Caco-2 (cell line): ENCODE measurements around the gene GIPR. TPM values are rescaled to one million over a fixed set of nuclear protein-coding genes. Genes with fewer than 3 reads are reported as not detected.

Experiments used
- BruUV-seq: library from RNA; stranded (reverse); fragments of 400-500 nt; replicated peaks from 2 replicates; lab custom pipeline; 2021; lab: Mats Ljungman, UMichigan
- CTCF ChIA-PET: fragments of 300-600 bp; sonication (Branson Sonifier 250); formaldehyde crosslinking; loops from one replicate; lab custom pipeline; 2022; ENCODE audit warnings: antibody characterized with exemption; lab: Charles Lee
- POLR2A ChIA-PET: fragments of 300-600 bp; sonication (Branson Sonifier 250); formaldehyde crosslinking; loops from one replicate; lab custom pipeline; 2022; ENCODE audit warnings: antibody characterized with exemption; lab: Charles Lee
- DNase-seq, 2 experiments: peaks; one replicate each; pipeline versions ENCODE4 v3.0.0 to v3.0.0-alpha.2; 2020 to 2022
- H3K27me3 ChIP-seq: replicated peaks from 2 replicates; pipeline ENCODE4 v1.6.0; 2011; ENCODE audit warnings: low read length; ENCODE audit not compliant: control insufficient read depth, insufficient read depth
- H3K36me3 ChIP-seq: 2 replicates; pipeline ENCODE4 v1.5.1; 2011; ENCODE audit warnings: low read length; ENCODE audit not compliant: control insufficient read depth, insufficient read depth
- H3K4me1 ChIP-seq: fragments of 250-450 bp; sonication (Bioruptor Pico); 2 replicates; pipeline ENCODE4 v1.5.1; 2020; ENCODE audit warnings: mild to moderate bottlenecking
- H3K4me3 ChIP-seq: 2 replicates; pipeline ENCODE4 v1.5.1; 2011; ENCODE audit warnings: low read depth, mild to moderate bottlenecking, control low read depth, low read length
- H3K9me3 ChIP-seq: fragments of 250-450 bp; sonication (Bioruptor Pico); 2 replicates; pipeline ENCODE4 v1.5.1; 2020; ENCODE audit warnings: mild to moderate bottlenecking, moderate library complexity
- H3K27ac Mint-ChIP-seq: one replicate; pipeline ENCODE4 v1.8.0; 2022; ENCODE audit warnings: mixed read lengths; ENCODE audit not compliant: unreplicated experiment
- H3K27me3 Mint-ChIP-seq: one replicate; pipeline ENCODE4 v1.8.0; 2022; ENCODE audit warnings: mixed read lengths; ENCODE audit not compliant: insufficient read depth, unreplicated experiment
- H3K36me3 Mint-ChIP-seq: one replicate; pipeline ENCODE4 v1.8.0; 2022; ENCODE audit warnings: mild to moderate bottlenecking, mixed read lengths; ENCODE audit not compliant: insufficient read depth, unreplicated experiment
- H3K4me1 Mint-ChIP-seq: one replicate; pipeline ENCODE4 v1.8.0; 2022; ENCODE audit warnings: low read depth, mixed read lengths; ENCODE audit not compliant: unreplicated experiment
- H3K4me3 Mint-ChIP-seq: one replicate; pipeline ENCODE4 v1.8.0; 2022; ENCODE audit warnings: mild to moderate bottlenecking, moderate library complexity, mixed read lengths; ENCODE audit not compliant: unreplicated experiment
- H3K9me3 Mint-ChIP-seq: one replicate; pipeline ENCODE4 v1.8.0; 2022; ENCODE audit warnings: mixed read lengths; ENCODE audit not compliant: unreplicated experiment
- CTCF ChIP-seq, 2 experiments: fragments of 200-600 bp in 1 of 2; IDR thresholded peaks; 1 replicate in 1 of 2; 2 replicates in 1 of 2; pipeline versions ENCODE4 v1.5.1 to v1.8.0; 2011 to 2022; ENCODE audit warnings: antibody characterized with exemption in 1 of 2, control low read depth in 1 of 2, inconsistent platforms in 1 of 2, low read depth in 1 of 2, low read length in 1 of 2, mild to moderate bottlenecking in 1 of 2, moderate library complexity in 1 of 2; ENCODE audit not compliant: insufficient read depth in 1 of 2, severe bottlenecking in 1 of 2, unreplicated experiment in 1 of 2
- intact Hi-C: fragments of 100-400 bp; cut with micrococcal nuclease; formaldehyde crosslinking; loops from one replicate; pipeline ENCODE4 v1.10.0; 2022; ENCODE audit not compliant: unreplicated experiment
- total RNA-seq: library from RNA; stranded (reverse); gene quantifications from 2 replicates; pipeline ENCODE4 v1.2.3, GENCODE V29; 2022

The GIPR gene
- total RNA-seq, 1 experiment from 2014 or later = 2.6 TPM

- H3K27me3 ChIP-seq = no peaks in the 10 kb centered on the region
- Mint-ChIP-seq H3K36me3 (peaks cover 4% of the 10 kb centered on the region), H3K4me3 (no peak overlapping the region), H3K4me1 (peaks cover 3% of the 10 kb centered on the region), H3K9me3 (no peaks in the 10 kb centered on the region), H3K27me3 (no peaks in the 10 kb centered on the region), H3K27ac (no peak overlapping the region)
- POLR2A ChIA-PET = no interaction called here
- no peak overlapping the region for H3K4me3 ChIP-seq
- intact Hi-C loops = no loop called here
- no peak for TF ChIP-seq CTCF (IDR thresholded peaks at IDR 0.05; ENCODE audit: insufficient read depth in 1 of 2, low read depth in 1 of 2, low read length in 1 of 2, severe bottlenecking in 1 of 2, unreplicated experiment in 1 of 2)
- no peak for DNase-seq
- BruUV-seq = no TSS peak
- no peaks in the 10 kb centered on the region for H3K36me3 ChIP-seq
- H3K9me3 ChIP-seq = no peaks in the 10 kb centered on the region
- CTCF ChIA-PET = interaction anchor here (0.9 to 1.4 kb wide), 2 partner anchors 12 to 14 kb away, joined by 3 to 5 read pairs; partner anchors contain the start of gene EML2
- H3K4me1 ChIP-seq = peaks cover 4% of the 10 kb centered on the region; the same call in 1 of the 2 replicates
These were observed 14.4 kb upstream of the GIPR start for GRCh38 chr19:45653634-45654033.

- POLR2A ChIA-PET = no interaction called here
- Mint-ChIP-seq H3K27me3 (no peaks in the 10 kb centered on the region), H3K27ac (no peak overlapping the region), H3K4me1 (peaks cover 14% of the 10 kb centered on the region), H3K4me3 (no peak overlapping the region), H3K9me3 (no peaks in the 10 kb centered on the region), H3K36me3 (peaks cover 4% of the 10 kb centered on the region)
- no peaks in the 10 kb centered on the region for H3K27me3 ChIP-seq
- no peak for TF ChIP-seq CTCF (IDR thresholded peaks at IDR 0.05; ENCODE audit: insufficient read depth in 1 of 2, low read depth in 1 of 2, low read length in 1 of 2, severe bottlenecking in 1 of 2, unreplicated experiment in 1 of 2)
- intact Hi-C loops = no loop called here
- no peak overlapping the region for H3K4me3 ChIP-seq
- no peaks in the 10 kb centered on the region for H3K36me3 ChIP-seq
- DNase-seq = no peak
- peaks cover 4% of the 10 kb centered on the region; the same call in 1 of the 2 replicates for H3K4me1 ChIP-seq
- CTCF ChIA-PET = no interaction called here
- H3K9me3 ChIP-seq = no peaks in the 10 kb centered on the region
- no TSS peak for BruUV-seq
These were observed 12.9 kb upstream of the GIPR start for GRCh38 chr19:45655073-45655472.

GRCh38 chr19:45657520-45658167 lies 10.4 kb upstream of the GIPR start:
- peaks cover 4% of the 10 kb centered on the region for H3K36me3 Mint-ChIP-seq
- TF ChIP-seq CTCF (IDR thresholded peaks at IDR 0.05; ENCODE audit: insufficient read depth in 1 of 2, low read depth in 1 of 2, low read length in 1 of 2, severe bottlenecking in 1 of 2, unreplicated experiment in 1 of 2) = no peak
- POLR2A ChIA-PET = no interaction called here
- no peaks in the 10 kb centered on the region for H3K9me3 ChIP-seq
- H3K4me3 ChIP-seq = no peak overlapping the region
- peaks cover 4% of the 10 kb centered on the region; the same call in 1 of the 2 replicates for H3K4me1 ChIP-seq
- H3K36me3 ChIP-seq = no peaks in the 10 kb centered on the region
- no TSS peak for BruUV-seq
- no peaks in the 10 kb centered on the region for H3K9me3 Mint-ChIP-seq
- DNase-seq = peak; percentile 69 to 71
- H3K4me3 Mint-ChIP-seq = peak overlapping the region; percentile 40
- CTCF ChIA-PET = interaction anchor here (1.0 to 1.9 kb wide), 2 partner anchors 16 to 20 kb away, joined by 5 to 10 read pairs; no protein-coding TSS in a partner anchor
- intact Hi-C loops = no loop called here
- H3K27me3 ChIP-seq = no peaks in the 10 kb centered on the region
- peaks cover 20% of the 10 kb centered on the region for H3K4me1 Mint-ChIP-seq
- no peaks in the 10 kb centered on the region for H3K27me3 Mint-ChIP-seq
- H3K27ac Mint-ChIP-seq = no peak overlapping the region
